Measurements from ENCODE around the gene CCDC88C.
A peak's percentile ranks its signal among the peaks of the same experiment; 100 is the strongest.

The CCDC88C gene

DNA sequence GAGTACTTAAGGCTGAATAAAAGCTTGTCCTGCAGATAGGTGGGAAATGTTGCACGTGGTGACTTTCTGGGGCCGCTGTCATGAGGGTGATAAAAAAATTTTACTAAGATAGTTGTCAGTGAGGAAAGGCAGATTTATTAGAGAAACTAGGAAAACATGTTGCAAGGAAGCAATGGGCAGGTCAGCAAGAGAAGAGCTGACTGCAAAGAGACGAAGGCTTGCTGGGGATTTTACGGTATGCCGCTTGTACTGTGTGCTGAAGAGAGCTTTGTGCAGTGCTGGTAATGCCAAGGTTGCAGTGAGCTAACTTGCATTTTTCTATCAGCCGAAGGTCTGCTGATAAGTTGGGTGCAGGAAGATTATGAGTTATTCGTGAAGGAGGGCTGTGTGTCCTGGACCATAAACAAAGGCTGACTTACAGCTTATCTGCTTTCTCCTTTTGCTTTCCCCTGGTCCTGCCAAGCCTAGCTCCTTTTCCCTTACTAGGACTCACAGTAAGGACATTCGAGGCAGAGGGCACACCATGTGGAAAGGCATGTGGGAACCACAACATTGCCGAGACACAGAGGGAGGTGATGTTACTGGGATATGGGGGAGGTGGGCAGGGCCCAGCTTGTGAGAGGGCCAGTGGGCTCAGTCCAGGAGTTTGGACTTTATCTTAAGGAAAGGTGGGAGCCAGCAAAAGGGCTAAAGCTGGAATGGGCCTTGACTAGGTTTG is 7.4 kb upstream of the CCDC88C start:
- H3K27me3 ChIP-seq (ENCODE audit: insufficient read depth, low read length): no peaks in the 10 kb centered on the region
- H3K9me3 ChIP-seq (ENCODE audit: low read length): no peaks in the 10 kb centered on the region
- no peak overlapping the region for H3K4me3 ChIP-seq (ENCODE audit: low read depth, low read length, poor library complexity, severe bottlenecking)
- no peak overlapping the region for H3K4me2 ChIP-seq (ENCODE audit: low read length)
- H2AFZ ChIP-seq (ENCODE audit: low read length): no peak overlapping the region
- peaks cover 12% of the 10 kb centered on the region for H3K4me1 ChIP-seq (ENCODE audit: insufficient read depth, low read length, severe bottlenecking)
- no peak for TF ChIP-seq EZH2 (IDR thresholded peaks at IDR 0.05; ENCODE audit: borderline replicate concordance, low read length)
- TF ChIP-seq, protein P1, sequence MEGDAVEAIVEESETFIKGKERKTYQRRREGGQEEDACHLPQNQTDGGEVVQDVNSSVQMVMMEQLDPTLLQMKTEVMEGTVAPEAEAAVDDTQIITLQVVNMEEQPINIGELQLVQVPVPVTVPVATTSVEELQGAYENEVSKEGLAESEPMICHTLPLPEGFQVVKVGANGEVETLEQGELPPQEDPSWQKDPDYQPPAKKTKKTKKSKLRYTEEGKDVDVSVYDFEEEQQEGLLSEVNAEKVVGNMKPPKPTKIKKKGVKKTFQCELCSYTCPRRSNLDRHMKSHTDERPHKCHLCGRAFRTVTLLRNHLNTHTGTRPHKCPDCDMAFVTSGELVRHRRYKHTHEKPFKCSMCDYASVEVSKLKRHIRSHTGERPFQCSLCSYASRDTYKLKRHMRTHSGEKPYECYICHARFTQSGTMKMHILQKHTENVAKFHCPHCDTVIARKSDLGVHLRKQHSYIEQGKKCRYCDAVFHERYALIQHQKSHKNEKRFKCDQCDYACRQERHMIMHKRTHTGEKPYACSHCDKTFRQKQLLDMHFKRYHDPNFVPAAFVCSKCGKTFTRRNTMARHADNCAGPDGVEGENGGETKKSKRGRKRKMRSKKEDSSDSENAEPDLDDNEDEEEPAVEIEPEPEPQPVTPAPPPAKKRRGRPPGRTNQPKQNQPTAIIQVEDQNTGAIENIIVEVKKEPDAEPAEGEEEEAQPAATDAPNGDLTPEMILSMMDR (IDR thresholded peaks at IDR 0.05; ENCODE audit: low read length): no peak
- H3K9ac ChIP-seq (ENCODE audit: low read length): no peak overlapping the region
- H4K20me1 ChIP-seq (ENCODE audit: insufficient read depth, low read length): no peaks in the 10 kb centered on the region
- H3K36me3 ChIP-seq (ENCODE audit: insufficient read depth, low read length): no peaks in the 10 kb centered on the region
- no peaks in the 10 kb centered on the region for H3K9me2 ChIP-seq (ENCODE audit: low read depth, low read length)
- no peaks in the 10 kb centered on the region for H3K79me2 ChIP-seq (ENCODE audit: insufficient read depth, low read length)
- H3K27ac ChIP-seq (ENCODE audit: low read depth, low read length, poor library complexity, severe bottlenecking): no peak overlapping the region
- no peaks in the 10 kb centered on the region for H3F3A ChIP-seq (ENCODE audit: insufficient read depth, low read length)

DNA sequence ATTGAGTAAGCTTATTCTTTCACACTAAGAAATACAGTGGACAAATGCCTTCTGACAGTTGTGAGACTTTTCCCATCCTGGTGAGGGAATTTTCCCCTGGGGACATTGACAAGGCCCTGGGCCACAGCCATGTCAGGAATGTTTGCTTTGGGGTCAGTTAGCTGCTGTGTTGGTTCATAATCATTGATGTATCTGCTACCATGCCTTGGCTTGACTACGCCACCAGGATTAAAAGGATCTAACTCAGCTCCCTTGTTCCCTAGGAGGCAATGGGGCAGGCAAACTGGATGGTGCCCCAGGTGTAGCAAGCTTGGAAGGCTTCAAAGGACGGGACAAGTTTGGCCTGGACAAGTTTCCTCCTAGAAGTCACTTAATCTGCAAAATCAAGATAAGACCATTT is 3.1 kb upstream of the CCDC88C start:
- Histone ChIP-seq H3K9me3 (ENCODE audit: low read length) (no peaks in the 10 kb centered on the region), H3K9ac (ENCODE audit: low read length) (no peak overlapping the region), H3K27me3 (ENCODE audit: insufficient read depth, low read length) (no peaks in the 10 kb centered on the region), H3K36me3 (ENCODE audit: insufficient read depth, low read length) (peaks cover 11% of the 10 kb centered on the region; the same call in 1 of the 2 replicates), H4K20me1 (ENCODE audit: insufficient read depth, low read length) (no peaks in the 10 kb centered on the region), H3K4me3 (ENCODE audit: low read depth, low read length, poor library complexity, severe bottlenecking) (no peak overlapping the region), H3F3A (ENCODE audit: insufficient read depth, low read length) (no peaks in the 10 kb centered on the region), H3K79me2 (ENCODE audit: insufficient read depth, low read length) (peaks cover 7% of the 10 kb centered on the region), H3K4me1 (ENCODE audit: insufficient read depth, low read length, severe bottlenecking) (peaks cover 26% of the 10 kb centered on the region), H3K9me2 (ENCODE audit: low read depth, low read length) (no peaks in the 10 kb centered on the region), H3K4me2 (ENCODE audit: low read length) (no peak overlapping the region), H2AFZ (ENCODE audit: low read length) (no peak overlapping the region), H3K27ac (ENCODE audit: low read depth, low read length, poor library complexity, severe bottlenecking) (no peak overlapping the region)
- TF ChIP-seq, protein P1 (IDR thresholded peaks at IDR 0.05; ENCODE audit: low read length): no peak

DNA sequence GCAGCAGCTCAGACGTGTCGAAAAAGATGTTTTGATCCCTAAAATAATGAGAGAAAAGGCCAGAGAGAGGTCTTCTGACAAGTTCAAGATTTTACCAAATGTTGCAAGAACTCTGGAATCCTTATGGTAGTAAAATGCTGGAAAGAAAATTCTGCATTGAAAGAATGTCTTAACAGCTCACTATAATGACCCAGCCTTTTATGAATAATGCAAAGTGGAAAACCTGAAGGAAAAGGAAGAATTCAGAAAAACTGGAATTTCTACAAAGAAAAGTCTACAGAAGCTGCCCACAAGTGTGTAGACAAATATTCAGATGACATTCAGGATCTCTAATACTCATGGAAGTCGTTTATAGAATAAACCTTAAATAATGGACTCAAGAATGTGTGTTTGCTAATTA is 1.8 kb upstream of the CCDC88C start:
- Histone ChIP-seq H3K9me2 (ENCODE audit: low read depth, low read length) (no peaks in the 10 kb centered on the region), H3K4me1 (ENCODE audit: insufficient read depth, low read length, severe bottlenecking) (peaks cover 32% of the 10 kb centered on the region), H3F3A (ENCODE audit: insufficient read depth, low read length) (no peaks in the 10 kb centered on the region), H2AFZ (ENCODE audit: low read length) (no peak overlapping the region), H3K9ac (ENCODE audit: low read length) (peak overlapping the region; percentile 28; the same call in 1 of the 2 replicates), H3K4me2 (ENCODE audit: low read length) (peak overlapping the region; percentile 49), H3K27me3 (ENCODE audit: insufficient read depth, low read length) (no peaks in the 10 kb centered on the region), H3K4me3 (ENCODE audit: low read depth, low read length, poor library complexity, severe bottlenecking) (peak overlapping the region; percentile 37), H4K20me1 (ENCODE audit: insufficient read depth, low read length) (no peaks in the 10 kb centered on the region), H3K9me3 (ENCODE audit: low read length) (no peaks in the 10 kb centered on the region), H3K79me2 (ENCODE audit: insufficient read depth, low read length) (peaks cover 19% of the 10 kb centered on the region), H3K27ac (ENCODE audit: low read depth, low read length, poor library complexity, severe bottlenecking) (peak overlapping the region; percentile 84), H3K36me3 (ENCODE audit: insufficient read depth, low read length) (peaks cover 24% of the 10 kb centered on the region)
- TF ChIP-seq, protein P1 (IDR thresholded peaks at IDR 0.05; ENCODE audit: low read length): no peak
- TF ChIP-seq EZH2 (IDR thresholded peaks at IDR 0.05; ENCODE audit: borderline replicate concordance, low read length): no peak
